Ascending aorta (tissue), 2 donors: ENCODE measurements around the gene SF3A2. TPM values are rescaled to one million over a fixed set of nuclear protein-coding genes. Genes with fewer than 3 reads are reported as not detected.

Experiments used
- DNase-seq, 2 donors: peaks; one replicate each; pipeline ENCODE4 v3.0.0-alpha.2; 2019; ENCODE audit warnings: low spot score in 2 of 2
- H3K27ac ChIP-seq, 2 donors: fragments of 200-600 bp; sonication (generic); one replicate each; pipeline ENCODE4 v1.5.1; 2016 to 2017; ENCODE audit warnings: mild to moderate bottlenecking in 1 of 2
- H3K27me3 ChIP-seq: fragments of 200-600 bp; sonication (generic); one replicate; pipeline ENCODE4 v1.5.1; 2017
- H3K36me3 ChIP-seq, 2 donors: fragments of 200-600 bp; sonication (generic); one replicate each; pipeline ENCODE4 v1.5.1; 2016
- H3K4me1 ChIP-seq, 2 donors: fragments of 200-600 bp; sonication (generic); one replicate each; pipeline ENCODE4 v1.5.1; 2016 to 2017; ENCODE audit warnings: mild to moderate bottlenecking in 1 of 2
- H3K4me3 ChIP-seq, 2 donors: fragments of 200-600 bp; sonication (generic); one replicate each; pipeline ENCODE4 v1.5.1; 2016 to 2017; ENCODE audit warnings: mild to moderate bottlenecking in 1 of 2
- H3K9me3 ChIP-seq, 2 donors: fragments of 200-600 bp; sonication (generic); one replicate each; pipeline ENCODE4 v1.5.1; 2016
- intact Hi-C: fragments of 100-400 bp; cut with DNase I; formaldehyde crosslinking; loops from one replicate; pipeline ENCODE4 v1.15.1; 2023
- total RNA-seq: library from RNA; depleted of rRNA; stranded (reverse); fragments of >200 nt; gene quantifications from one replicate; pipeline ENCODE4 v1.1.0, GENCODE V29; 2016
- TF ChIP-seq, protein P1 (sequence below), 3 experiments: fragments of 200-600 bp in 2 of 3; fragments of 450-650 bp in 1 of 3; sonication (generic) in 2 of 3; IDR thresholded peaks; one replicate each; pipeline ENCODE4 v1.5.1; 2016 to 2019; ENCODE audit warnings: antibody characterized with exemption in 3 of 3, mild to moderate bottlenecking in 1 of 3, moderate library complexity in 1 of 3

The SF3A2 gene, protein sequence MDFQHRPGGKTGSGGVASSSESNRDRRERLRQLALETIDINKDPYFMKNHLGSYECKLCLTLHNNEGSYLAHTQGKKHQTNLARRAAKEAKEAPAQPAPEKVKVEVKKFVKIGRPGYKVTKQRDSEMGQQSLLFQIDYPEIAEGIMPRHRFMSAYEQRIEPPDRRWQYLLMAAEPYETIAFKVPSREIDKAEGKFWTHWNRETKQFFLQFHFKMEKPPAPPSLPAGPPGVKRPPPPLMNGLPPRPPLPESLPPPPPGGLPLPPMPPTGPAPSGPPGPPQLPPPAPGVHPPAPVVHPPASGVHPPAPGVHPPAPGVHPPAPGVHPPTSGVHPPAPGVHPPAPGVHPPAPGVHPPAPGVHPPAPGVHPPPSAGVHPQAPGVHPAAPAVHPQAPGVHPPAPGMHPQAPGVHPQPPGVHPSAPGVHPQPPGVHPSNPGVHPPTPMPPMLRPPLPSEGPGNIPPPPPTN
- 21.3 TPM for total RNA-seq

DNA sequence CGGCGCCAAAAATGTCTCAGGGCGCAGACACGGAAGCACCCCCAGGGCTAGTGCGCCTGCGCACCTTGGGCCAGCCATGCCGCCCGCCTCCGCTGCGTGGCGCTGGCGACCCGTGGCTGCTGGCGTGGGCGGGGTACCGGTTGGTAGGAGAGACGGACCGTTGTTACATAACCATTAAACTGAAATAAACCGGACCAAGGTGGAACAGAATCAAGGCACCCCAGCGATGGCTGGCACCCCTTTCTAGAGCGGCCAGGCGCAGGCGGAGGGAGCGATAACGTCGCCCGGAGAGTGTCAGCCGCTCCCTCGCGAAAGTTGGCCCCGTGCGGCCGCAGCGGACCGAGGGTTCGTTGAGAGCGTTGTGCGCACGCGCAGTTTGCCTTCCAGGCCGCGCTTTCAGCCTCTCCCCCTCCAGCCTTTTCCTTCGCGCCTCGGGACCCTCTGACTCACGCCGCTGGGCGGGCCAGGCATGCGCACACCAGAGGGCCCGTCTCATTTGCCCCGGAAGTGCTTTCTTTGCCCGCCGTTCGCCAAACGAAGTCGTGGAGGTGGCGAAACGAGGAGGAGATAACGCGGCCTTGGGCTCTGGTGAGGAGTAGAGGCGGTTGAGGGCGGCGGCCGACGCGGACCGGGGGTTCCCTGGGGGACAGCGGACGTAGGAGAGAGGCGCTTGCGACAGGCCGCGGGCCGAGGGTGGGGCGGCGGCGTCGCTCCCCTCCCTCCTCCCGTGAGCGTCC lies at the start of gene SF3A2, which contains the start of gene PLEKHJ1:
TSS of gene SF3A2 (plus strand) at position 511 of the 737 bp plus-strand sequence. CDS start 6,595 bp downstream, outside the sequence.
TSS of gene PLEKHJ1 (minus strand) at position 16 of the 737 bp plus-strand sequence. CDS start 81 bp downstream, outside the sequence.
- Histone ChIP-seq H3K4me1 (peaks cover 19 to 44% of the 10 kb centered on the region in 2 donors), H3K27ac (peak within 1 kb of the TSS; percentile 97 to 98), H3K27me3 (no peaks in the 10 kb centered on the region), H3K9me3 (no peaks in the 10 kb centered on the region), H3K36me3 (peaks cover 9 to 20% of the 10 kb centered on the region in 2 donors), H3K4me3 (peak within 1 kb of the TSS; percentile 85 to 100)
- TF ChIP-seq, protein P1, sequence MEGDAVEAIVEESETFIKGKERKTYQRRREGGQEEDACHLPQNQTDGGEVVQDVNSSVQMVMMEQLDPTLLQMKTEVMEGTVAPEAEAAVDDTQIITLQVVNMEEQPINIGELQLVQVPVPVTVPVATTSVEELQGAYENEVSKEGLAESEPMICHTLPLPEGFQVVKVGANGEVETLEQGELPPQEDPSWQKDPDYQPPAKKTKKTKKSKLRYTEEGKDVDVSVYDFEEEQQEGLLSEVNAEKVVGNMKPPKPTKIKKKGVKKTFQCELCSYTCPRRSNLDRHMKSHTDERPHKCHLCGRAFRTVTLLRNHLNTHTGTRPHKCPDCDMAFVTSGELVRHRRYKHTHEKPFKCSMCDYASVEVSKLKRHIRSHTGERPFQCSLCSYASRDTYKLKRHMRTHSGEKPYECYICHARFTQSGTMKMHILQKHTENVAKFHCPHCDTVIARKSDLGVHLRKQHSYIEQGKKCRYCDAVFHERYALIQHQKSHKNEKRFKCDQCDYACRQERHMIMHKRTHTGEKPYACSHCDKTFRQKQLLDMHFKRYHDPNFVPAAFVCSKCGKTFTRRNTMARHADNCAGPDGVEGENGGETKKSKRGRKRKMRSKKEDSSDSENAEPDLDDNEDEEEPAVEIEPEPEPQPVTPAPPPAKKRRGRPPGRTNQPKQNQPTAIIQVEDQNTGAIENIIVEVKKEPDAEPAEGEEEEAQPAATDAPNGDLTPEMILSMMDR (IDR thresholded peaks at IDR 0.05), result peak; percentile 99 to 100 (median 99)
- intact Hi-C loops, result loop anchor here (1.0 to 5.0 kb wide), 8 partner anchors 33 to 156 kb away; partner anchors contain the start of genes AP3D1, IZUMO4, LSM7 and MOB3A
- peak; percentile 86 to 98 for DNase-seq

DNA sequence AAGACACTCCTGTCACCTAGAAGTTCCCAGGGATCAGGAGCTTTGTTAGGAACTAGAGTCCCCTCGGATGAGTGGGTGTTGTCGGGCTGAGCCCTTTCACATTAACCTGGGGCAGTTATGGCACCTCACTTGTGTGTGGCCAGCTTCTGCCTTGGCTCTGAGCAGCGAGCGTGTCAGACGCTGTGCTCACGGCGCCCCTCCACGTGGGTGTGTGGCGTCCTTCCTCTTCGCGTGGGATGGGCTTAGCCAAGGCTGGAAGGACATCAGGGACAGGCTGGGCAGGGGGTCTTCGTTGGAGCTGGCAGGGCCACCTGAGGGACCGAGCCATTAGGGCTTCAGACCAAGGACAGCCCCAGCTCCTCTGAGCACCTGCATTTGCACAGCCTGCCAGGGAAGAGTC lies 49.5 kb upstream of the SF3A2 start:
- TF ChIP-seq, protein P1 (IDR thresholded peaks at IDR 0.05), result no peak
- intact Hi-C loops, result loop anchor here (2.0 kb wide), 1 partner anchor 30 kb away; no protein-coding TSS in a partner anchor
- Histone ChIP-seq H3K27me3 (no peaks in the 10 kb centered on the region), H3K4me1 (peaks cover 24 to 48% of the 10 kb centered on the region in 2 donors), H3K36me3 (peaks cover 12 to 14% of the 10 kb centered on the region in 2 donors), H3K4me3 (no peak overlapping the region), H3K9me3 (no peaks in the 10 kb centered on the region), H3K27ac (peak overlapping the region; percentile 81 to 87)
- no peak for DNase-seq

DNA sequence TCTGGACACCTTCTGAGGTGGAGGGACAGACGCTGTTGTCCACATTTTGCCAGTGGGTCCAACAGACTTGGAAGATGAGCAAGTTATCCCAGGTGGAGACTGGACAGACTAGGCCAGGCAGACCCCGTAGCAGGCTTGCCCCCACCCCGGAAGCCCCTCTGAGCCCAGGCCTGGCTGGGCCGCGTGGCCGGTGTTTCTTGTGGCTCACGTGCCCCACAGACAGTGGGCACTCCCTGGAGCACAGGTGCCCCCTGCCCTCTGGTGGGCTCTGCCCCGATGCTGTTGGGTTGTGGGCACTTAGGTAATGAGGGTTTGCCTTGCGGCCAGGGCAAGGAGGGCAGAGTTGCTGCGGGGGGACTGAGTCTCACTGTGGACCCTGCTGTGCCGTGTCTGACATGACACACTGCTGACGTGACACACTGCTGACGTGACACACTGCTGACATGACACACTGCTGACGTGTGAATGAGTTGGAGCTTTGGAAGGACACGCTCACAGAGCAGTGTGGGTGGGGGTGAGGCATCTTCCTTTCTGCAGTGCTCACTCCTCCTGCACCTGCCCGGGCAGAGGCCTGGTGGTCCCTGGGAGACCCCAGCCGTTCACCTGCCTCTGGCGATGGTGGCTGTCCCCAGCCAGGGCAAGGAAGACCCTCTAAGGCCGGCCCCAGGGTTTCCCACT lies 47.8 kb upstream of the SF3A2 start:
- peak overlapping the region; percentile 15 to 81 for H3K27ac ChIP-seq
- H3K9me3 ChIP-seq, result no peaks in the 10 kb centered on the region
- peaks cover 19 to 34% of the 10 kb centered on the region in 2 donors for H3K4me1 ChIP-seq
- H3K36me3 ChIP-seq, result peaks cover 25% of the 10 kb centered on the region in 2 donors
- no peak for DNase-seq
- TF ChIP-seq, protein P1 (IDR thresholded peaks at IDR 0.05), result no peak
- intact Hi-C loops, result no loop called here
- H3K4me3 ChIP-seq, result no peak overlapping the region
- no peaks in the 10 kb centered on the region for H3K27me3 ChIP-seq

DNA sequence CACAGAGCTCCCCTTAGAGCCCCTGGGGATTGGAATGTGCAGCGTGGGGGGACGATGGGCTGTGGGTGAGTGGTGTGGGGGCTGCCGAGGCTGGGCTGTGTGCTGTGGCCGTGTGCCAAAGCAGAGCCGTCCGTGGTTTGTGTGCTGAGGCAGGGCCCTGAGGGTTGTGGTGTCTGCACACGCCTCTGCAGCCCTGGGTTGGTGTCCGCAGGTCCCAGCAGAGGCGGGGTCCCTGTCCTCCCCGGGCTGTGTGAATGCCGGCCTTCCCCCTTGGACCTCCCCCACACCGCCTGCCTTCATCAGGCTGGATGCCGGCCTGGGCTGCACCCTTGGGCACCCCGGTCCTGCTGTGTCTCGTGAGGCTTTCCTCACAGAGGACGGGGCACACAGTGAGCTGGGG lies 46.7 kb upstream of the SF3A2 start:
- H3K4me3 ChIP-seq, result no peak overlapping the region
- peaks cover 19 to 29% of the 10 kb centered on the region in 2 donors for H3K4me1 ChIP-seq
- TF ChIP-seq, protein P1 (IDR thresholded peaks at IDR 0.05), result no peak
- DNase-seq, result no peak
- peaks cover 35 to 36% of the 10 kb centered on the region in 2 donors for H3K36me3 ChIP-seq
- H3K9me3 ChIP-seq, result no peaks in the 10 kb centered on the region
- no peaks in the 10 kb centered on the region for H3K27me3 ChIP-seq
- intact Hi-C loops, result no loop called here
- H3K27ac ChIP-seq, result peak overlapping the region in 1 of 2 donors; percentile 8

DNA sequence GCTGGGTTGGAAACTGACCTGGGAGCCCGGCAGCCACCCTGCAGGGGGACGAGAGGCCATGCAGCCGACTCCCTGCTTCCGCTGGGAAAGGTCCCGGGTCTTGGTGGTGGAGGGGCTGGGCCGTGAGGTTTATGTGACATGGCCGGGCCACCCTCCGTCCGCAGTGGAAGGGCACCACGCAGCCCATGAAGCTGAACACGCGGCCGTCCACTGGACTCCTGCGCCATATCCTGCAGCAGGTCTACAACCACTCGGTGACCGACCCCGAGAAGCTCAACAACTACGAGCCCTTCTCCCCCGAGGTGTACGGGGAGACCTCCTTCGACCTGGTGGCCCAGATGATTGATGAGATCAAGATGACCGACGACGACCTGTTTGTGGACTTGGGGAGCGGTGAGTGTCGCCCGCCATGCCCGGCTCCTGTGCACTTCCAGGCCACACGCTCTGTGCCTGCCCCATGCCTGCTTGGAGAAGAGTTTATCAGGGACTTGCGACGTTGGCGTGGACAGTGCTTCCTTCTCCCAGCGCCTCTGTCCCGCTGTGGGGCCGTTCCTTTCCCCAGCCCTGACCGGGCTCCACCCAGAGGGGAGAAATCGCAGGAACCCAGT lies 45.7 kb upstream of the SF3A2 start:
- Histone ChIP-seq H3K9me3 (no peaks in the 10 kb centered on the region), H3K4me1 (peaks cover 14 to 22% of the 10 kb centered on the region in 2 donors), H3K27ac (no peak overlapping the region), H3K4me3 (no peak overlapping the region), H3K27me3 (no peaks in the 10 kb centered on the region), H3K36me3 (peaks cover 44 to 46% of the 10 kb centered on the region in 2 donors)
- TF ChIP-seq, protein P1 (IDR thresholded peaks at IDR 0.05), result no peak
- DNase-seq, result no peak
- intact Hi-C loops, result no loop called here
